ENCODE measurements around the gene RASSF1. TPM values are rescaled to one million over a fixed set of nuclear protein-coding genes. Genes with fewer than 3 reads are reported as not detected.
A peak's percentile ranks its signal among the peaks of the same experiment; 100 is the strongest.

RASSF1 gene, protein sequence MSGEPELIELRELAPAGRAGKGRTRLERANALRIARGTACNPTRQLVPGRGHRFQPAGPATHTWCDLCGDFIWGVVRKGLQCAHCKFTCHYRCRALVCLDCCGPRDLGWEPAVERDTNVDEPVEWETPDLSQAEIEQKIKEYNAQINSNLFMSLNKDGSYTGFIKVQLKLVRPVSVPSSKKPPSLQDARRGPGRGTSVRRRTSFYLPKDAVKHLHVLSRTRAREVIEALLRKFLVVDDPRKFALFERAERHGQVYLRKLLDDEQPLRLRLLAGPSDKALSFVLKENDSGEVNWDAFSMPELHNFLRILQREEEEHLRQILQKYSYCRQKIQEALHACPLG
- 27.0 and 31.5 TPM in 2 replicates for total RNA-seq

DNA sequence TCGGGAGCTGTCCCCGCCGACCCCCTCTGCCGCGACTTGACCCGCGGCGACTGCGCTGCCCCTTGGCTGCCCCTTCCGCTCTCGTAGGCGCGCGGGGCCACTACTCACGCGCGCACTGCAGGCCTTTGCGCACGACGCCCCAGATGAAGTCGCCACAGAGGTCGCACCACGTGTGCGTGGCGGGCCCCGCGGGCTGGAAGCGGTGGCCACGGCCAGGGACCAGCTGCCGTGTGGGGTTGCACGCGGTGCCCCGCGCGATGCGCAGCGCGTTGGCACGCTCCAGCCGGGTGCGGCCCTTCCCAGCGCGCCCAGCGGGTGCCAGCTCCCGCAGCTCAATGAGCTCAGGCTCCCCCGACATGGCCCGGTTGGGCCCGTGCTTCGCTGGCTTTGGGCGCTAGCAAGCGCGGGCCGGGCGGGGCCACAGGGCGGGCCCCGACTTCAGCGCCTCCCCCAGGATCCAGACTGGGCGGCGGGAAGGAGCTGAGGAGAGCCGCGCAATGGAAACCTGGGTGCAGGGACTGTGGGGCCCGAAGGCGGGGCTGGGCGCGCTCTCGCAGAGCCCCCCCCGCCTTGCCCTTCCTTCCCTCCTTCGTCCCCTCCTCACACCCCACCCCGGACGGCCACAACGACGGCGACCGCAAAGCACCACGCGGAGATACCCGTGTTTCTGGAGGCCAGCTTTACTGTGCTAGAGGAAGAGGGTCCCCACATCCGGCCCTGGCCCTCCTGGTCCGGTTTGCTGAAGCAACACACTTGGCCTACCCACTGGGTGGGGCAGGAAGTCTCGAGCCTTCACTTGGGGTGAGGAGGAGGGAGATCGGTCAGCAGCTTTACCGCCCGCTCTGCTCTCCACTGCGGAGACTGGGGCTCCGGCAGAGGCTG, at the start of gene RASSF1:
RASSF1 (minus strand) TSS at position 389 of the 882 bp plus-strand sequence; CDS start at position 358, 31 bp downstream.
- no peak within 1 kb of the TSS for H3K4me3 ChIP-seq (ENCODE audit: low read depth, low read length)
- TF ChIP-seq, protein P1, sequence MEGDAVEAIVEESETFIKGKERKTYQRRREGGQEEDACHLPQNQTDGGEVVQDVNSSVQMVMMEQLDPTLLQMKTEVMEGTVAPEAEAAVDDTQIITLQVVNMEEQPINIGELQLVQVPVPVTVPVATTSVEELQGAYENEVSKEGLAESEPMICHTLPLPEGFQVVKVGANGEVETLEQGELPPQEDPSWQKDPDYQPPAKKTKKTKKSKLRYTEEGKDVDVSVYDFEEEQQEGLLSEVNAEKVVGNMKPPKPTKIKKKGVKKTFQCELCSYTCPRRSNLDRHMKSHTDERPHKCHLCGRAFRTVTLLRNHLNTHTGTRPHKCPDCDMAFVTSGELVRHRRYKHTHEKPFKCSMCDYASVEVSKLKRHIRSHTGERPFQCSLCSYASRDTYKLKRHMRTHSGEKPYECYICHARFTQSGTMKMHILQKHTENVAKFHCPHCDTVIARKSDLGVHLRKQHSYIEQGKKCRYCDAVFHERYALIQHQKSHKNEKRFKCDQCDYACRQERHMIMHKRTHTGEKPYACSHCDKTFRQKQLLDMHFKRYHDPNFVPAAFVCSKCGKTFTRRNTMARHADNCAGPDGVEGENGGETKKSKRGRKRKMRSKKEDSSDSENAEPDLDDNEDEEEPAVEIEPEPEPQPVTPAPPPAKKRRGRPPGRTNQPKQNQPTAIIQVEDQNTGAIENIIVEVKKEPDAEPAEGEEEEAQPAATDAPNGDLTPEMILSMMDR (conservative IDR thresholded peaks at IDR 0.05; ENCODE audit: low read depth, low read length) = no peak
- DNase-seq (ENCODE audit: low read depth) = no peak

DNA sequence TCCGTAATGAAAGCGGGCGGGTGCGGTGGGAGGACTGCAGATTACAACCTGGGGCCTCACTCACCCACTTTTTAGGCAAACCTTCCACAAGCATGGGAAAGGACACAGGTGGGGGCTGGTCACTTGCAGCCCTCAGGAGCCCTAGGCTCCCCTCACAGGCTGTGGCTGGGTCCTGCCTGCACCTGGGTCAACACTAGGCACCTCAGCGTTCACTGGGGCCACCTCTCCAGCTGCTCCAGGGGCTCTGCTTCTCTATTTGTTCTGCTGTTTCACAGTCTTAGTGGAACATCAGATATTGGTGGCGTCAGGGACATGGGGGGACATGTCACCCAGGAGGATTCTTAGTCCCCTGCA, 48.8 kb upstream of the RASSF1 start:
- no peak overlapping the region for H3K4me3 ChIP-seq (ENCODE audit: low read depth, low read length)
- no peak for DNase-seq (ENCODE audit: low read depth)
- TF ChIP-seq, protein P1 (conservative IDR thresholded peaks at IDR 0.05; ENCODE audit: low read depth, low read length) = no peak

DNA sequence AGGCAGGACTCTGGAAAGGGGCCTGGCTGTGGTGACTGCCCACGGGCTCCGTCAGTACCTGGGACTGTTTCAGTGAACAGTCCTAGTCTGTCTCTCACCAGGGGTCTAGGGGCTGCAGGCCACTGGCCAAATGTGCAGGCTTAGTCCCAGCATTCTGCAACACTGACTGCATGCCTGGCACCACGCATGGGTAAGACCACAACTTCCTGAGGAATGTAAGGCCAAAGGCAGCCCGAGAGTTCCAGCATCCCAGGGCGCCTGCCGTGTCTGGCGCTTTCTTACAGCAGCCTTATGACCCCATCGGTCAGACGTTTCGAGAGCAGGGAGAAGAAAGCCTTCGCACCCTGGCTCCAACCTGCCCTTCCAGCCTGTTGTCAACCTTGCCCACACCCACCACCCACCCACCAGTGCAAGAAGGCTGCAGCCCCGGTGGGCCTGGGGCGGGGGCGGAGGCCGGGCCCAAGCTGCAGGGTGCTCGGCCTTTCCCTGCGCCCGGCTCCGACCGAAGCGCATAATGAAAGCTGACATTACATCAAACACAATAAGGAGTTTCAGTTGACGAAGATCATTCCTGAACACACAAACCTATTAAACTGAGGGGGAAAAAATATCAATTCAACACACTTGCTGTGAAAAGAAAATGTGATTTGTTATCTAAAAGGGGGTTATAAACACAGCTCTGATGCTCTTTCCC, 48.2 kb upstream of the RASSF1 start:
- no peak for DNase-seq (ENCODE audit: low read depth)
- TF ChIP-seq, protein P1 (conservative IDR thresholded peaks at IDR 0.05; ENCODE audit: low read depth, low read length) = no peak
- no peak overlapping the region for H3K4me3 ChIP-seq (ENCODE audit: low read depth, low read length)

- DNase-seq (ENCODE audit: low read depth) = no peak
- no peak overlapping the region for H3K4me3 ChIP-seq (ENCODE audit: low read depth, low read length)
- TF ChIP-seq, protein P1 (conservative IDR thresholded peaks at IDR 0.05; ENCODE audit: low read depth, low read length) = peak; percentile 55
Measured at GRCh38 chr3:50388016-50388719, 47.5 kb upstream of the RASSF1 start.

- TF ChIP-seq, protein P1 (conservative IDR thresholded peaks at IDR 0.05; ENCODE audit: low read depth, low read length) = no peak
- no peak overlapping the region for H3K4me3 ChIP-seq (ENCODE audit: low read depth, low read length)
- DNase-seq (ENCODE audit: low read depth) = no peak
Measured at GRCh38 chr3:50385754-50386153, 45.1 kb upstream of the RASSF1 start.

DNA sequence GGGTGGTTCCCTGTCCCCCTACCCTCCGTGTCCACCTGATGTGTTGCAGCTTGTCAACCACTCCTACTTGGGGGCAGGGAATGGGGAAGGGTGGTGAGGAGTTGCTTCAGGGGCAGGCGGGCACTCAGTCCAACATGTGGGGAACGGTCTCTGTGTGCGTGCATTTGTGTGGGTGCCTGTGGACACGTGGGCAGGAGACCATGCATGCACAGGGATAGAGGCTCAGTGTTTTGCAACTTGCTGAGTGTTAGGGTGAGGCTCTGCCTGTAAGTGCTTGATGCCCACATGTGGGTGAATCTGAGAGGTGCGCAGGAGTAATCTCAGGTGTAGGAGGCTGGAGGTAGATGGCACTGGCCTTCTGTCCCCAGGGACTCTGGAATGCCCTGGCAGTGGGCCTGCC, 43.1 kb upstream of the RASSF1 start:
- no peak for DNase-seq (ENCODE audit: low read depth)
- no peak overlapping the region for H3K4me3 ChIP-seq (ENCODE audit: low read depth, low read length)
- TF ChIP-seq, protein P1 (conservative IDR thresholded peaks at IDR 0.05; ENCODE audit: low read depth, low read length) = no peak
